ENCODE results near the gene PTCH2.

GRCh38 chr1:44835738-44836675, 7.0 kb downstream of the PTCH2 start:
- TF ChIP-seq, protein P1, sequence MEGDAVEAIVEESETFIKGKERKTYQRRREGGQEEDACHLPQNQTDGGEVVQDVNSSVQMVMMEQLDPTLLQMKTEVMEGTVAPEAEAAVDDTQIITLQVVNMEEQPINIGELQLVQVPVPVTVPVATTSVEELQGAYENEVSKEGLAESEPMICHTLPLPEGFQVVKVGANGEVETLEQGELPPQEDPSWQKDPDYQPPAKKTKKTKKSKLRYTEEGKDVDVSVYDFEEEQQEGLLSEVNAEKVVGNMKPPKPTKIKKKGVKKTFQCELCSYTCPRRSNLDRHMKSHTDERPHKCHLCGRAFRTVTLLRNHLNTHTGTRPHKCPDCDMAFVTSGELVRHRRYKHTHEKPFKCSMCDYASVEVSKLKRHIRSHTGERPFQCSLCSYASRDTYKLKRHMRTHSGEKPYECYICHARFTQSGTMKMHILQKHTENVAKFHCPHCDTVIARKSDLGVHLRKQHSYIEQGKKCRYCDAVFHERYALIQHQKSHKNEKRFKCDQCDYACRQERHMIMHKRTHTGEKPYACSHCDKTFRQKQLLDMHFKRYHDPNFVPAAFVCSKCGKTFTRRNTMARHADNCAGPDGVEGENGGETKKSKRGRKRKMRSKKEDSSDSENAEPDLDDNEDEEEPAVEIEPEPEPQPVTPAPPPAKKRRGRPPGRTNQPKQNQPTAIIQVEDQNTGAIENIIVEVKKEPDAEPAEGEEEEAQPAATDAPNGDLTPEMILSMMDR (IDR thresholded peaks at IDR 0.05), result peak; percentile 75 to 89 (median 81)
- TF ChIP-seq POLR2AphosphoS5 (IDR thresholded peaks at IDR 0.05), result peak; percentile 13 to 67
- no peak for TF ChIP-seq POLR2A (IDR thresholded peaks at IDR 0.05; ENCODE audit: low read depth)

Data from esophagus muscularis mucosa (tissue), 3 donors.